AG04450 (cell line): ENCODE results near the gene ZBTB20. TPM values are rescaled to one million over a fixed set of nuclear protein-coding genes. Genes with fewer than 3 reads are reported as not detected.

Experiments
- CTCF ChIA-PET: fragments of 300-600, 350-600 bp; formaldehyde crosslinking; extraction: SDS; loops from one replicate; lab custom pipeline; 2022; ENCODE audit warnings: antibody characterized with exemption, inconsistent platforms; lab: Charles Lee
- POLR2A ChIA-PET: fragments of 350-600 bp; formaldehyde crosslinking; extraction: SDS; loops from one replicate; lab custom pipeline; 2021; ENCODE audit warnings: antibody characterized with exemption, inconsistent platforms; lab: Yijun Ruan, JAX
- DNase-seq: peaks from one replicate; pipeline ENCODE4 v3.0.0-alpha.2; 2011; ENCODE audit warnings: low read depth, low spot score
- H3K27ac ChIP-seq: one replicate; pipeline ENCODE4 v1.5.1; 2012; ENCODE audit warnings: low read depth, low read length, control low read depth
- H3K27me3 ChIP-seq: one replicate; pipeline ENCODE4 v1.6.0; 2012; ENCODE audit warnings: low read length; ENCODE audit not compliant: control insufficient read depth, insufficient read depth
- H3K4me3 ChIP-seq: 2 replicates; pipeline ENCODE4 v1.5.1; 2011; ENCODE audit warnings: mild to moderate bottlenecking, low read depth, low read length, control low read depth
- H3K9me3 ChIP-seq: 2 replicates; pipeline ENCODE4 v1.5.1; 2012; ENCODE audit warnings: low read length; ENCODE audit not compliant: control insufficient read depth, insufficient read depth
- polyA plus RNA-seq: library from polyadenylated mRNA; depleted of rRNA; stranded (reverse); fragments of >200 nt; gene quantifications from 2 replicates; pipeline ENCODE4 v1.2.3, GENCODE V29; 2011
- TF ChIP-seq, protein P1 (sequence below): IDR thresholded peaks from 2 replicates; pipeline ENCODE4 v1.5.1; 2011; ENCODE audit warnings: low read depth, low read length, control low read depth, inconsistent platforms

The ZBTB20 gene
- polyA plus RNA-seq, 1 experiment = 3.0 TPM

DNA sequence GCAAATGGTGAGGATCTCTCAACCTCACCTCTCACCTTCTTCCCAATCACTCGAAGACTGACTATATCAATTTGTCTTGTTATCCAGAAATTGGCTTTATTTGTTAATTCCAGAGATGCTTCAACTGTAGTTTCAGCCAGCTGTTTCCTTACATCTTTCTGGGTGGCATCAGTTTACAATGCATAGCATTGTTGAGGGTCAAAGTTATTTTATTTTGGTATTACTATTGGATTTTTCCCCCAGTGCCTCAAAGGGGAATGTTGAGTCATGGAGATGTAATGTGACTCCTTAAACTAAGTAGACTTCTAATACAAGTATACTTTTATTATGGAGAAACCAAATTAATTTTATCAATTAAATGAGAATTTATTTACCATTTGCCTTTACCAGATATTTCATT, 501.7 kb downstream of the ZBTB20 start:
- no peak overlapping the region for H3K4me3 ChIP-seq
- TF ChIP-seq, protein P1, sequence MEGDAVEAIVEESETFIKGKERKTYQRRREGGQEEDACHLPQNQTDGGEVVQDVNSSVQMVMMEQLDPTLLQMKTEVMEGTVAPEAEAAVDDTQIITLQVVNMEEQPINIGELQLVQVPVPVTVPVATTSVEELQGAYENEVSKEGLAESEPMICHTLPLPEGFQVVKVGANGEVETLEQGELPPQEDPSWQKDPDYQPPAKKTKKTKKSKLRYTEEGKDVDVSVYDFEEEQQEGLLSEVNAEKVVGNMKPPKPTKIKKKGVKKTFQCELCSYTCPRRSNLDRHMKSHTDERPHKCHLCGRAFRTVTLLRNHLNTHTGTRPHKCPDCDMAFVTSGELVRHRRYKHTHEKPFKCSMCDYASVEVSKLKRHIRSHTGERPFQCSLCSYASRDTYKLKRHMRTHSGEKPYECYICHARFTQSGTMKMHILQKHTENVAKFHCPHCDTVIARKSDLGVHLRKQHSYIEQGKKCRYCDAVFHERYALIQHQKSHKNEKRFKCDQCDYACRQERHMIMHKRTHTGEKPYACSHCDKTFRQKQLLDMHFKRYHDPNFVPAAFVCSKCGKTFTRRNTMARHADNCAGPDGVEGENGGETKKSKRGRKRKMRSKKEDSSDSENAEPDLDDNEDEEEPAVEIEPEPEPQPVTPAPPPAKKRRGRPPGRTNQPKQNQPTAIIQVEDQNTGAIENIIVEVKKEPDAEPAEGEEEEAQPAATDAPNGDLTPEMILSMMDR = no peak
- no peaks in the 10 kb centered on the region for H3K9me3 ChIP-seq
- DNase-seq = no peak
- H3K27ac ChIP-seq = no peak overlapping the region
- no peaks in the 10 kb centered on the region for H3K27me3 ChIP-seq
- ChIA-PET CTCF (no interaction called here), POLR2A (no interaction called here)

DNA sequence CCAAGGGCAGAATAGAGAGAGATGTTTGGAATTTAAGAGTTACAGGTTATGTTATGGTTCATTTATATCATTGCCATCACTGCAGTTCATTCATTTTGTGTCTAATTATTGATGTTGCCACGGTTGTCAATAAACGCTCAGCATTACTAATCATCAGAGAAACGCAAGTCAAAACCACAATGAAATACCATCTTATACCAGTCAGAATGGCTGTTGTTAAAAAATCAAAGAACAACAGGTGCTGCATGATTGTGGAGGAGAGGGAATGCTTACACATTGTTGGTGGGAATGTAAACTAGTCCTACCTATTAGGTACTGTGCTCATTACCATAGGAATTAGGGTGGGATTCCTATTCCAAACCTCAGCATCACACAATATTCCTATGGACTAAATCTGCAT, 502.7 kb downstream of the ZBTB20 start:
- Histone ChIP-seq H3K9me3 (no peaks in the 10 kb centered on the region), H3K27me3 (no peaks in the 10 kb centered on the region), H3K4me3 (no peak overlapping the region), H3K27ac (no peak overlapping the region)
- POLR2A ChIA-PET = no interaction called here
- CTCF ChIA-PET = no interaction called here
- TF ChIP-seq, protein P1 = no peak
- DNase-seq = no peak

GRCh38 chr3:114642951-114643741, 503.9 kb downstream of the ZBTB20 start:
- H3K27me3 ChIP-seq = no peaks in the 10 kb centered on the region
- TF ChIP-seq, protein P1 = no peak
- no peaks in the 10 kb centered on the region for H3K9me3 ChIP-seq
- CTCF ChIA-PET = no interaction called here
- H3K4me3 ChIP-seq = no peak overlapping the region
- H3K27ac ChIP-seq = no peak overlapping the region
- no peak for DNase-seq
- POLR2A ChIA-PET = no interaction called here

DNA sequence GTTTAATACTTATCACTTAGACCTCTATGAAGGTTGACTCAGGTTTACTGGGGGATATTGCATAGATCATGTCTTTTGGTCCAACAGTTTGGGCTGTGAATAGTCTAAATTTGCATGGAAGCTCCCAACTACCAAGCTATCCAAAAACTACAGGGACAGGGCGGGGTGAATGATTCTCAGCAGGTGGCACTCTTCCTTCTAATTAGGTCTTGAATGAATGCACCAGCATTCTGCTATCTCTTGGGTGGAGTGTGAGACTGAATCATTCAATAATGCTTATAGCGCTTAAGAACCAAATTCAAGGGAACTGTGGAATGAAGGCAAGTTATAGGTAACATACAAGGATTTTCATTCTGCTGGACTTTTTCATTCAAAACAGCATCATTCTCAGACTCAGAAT, 507.0 kb downstream of the ZBTB20 start:
- Histone ChIP-seq H3K4me3 (no peak overlapping the region), H3K27ac (no peak overlapping the region), H3K9me3 (no peaks in the 10 kb centered on the region), H3K27me3 (no peaks in the 10 kb centered on the region)
- CTCF ChIA-PET = no interaction called here
- POLR2A ChIA-PET = no interaction called here
- no peak for DNase-seq
- TF ChIP-seq, protein P1 = no peak

GRCh38 chr3:114639171-114639570, 507.9 kb downstream of the ZBTB20 start:
- no peak overlapping the region for H3K4me3 ChIP-seq
- no peak overlapping the region for H3K27ac ChIP-seq
- TF ChIP-seq, protein P1 = no peak
- H3K9me3 ChIP-seq = no peaks in the 10 kb centered on the region
- DNase-seq = no peak
- ChIA-PET CTCF (no interaction called here), POLR2A (no interaction called here)
- H3K27me3 ChIP-seq = no peaks in the 10 kb centered on the region
